Stimulated activated CD4-positive, alpha-beta T cell treated with anti-CD3 and anti-CD28 coated beads, Interleukin-1b, Interleukin-23, amount 100 ng/mL, for 24 hours (primary cell): Measurements from ENCODE around the gene NUMA1.

Source experiments
- DNase-seq, 4 experiments: peaks; one replicate each; pipeline ENCODE4 v3.0.0-alpha.2; 2020; ENCODE audit warnings: low read depth in 4 of 4, low spot score in 1 of 4

The NUMA1 gene

GRCh38 chr11:72080326-72081183, at the start of gene NUMA1, which contains the start of gene LRRC51:
NUMA1 (minus strand) TSS chr11:72080542; CDS start chr11:72035943, 44,599 bp downstream.
LRRC51 (plus strand) TSS chr11:72080850; CDS start chr11:72089084, 8,234 bp downstream.
- peak; percentile 93 to 99 (median 96) for DNase-seq

GRCh38 chr11:72129381-72129780, 49.0 kb upstream of the NUMA1 start:
- DNase-seq = no peak

GRCh38 chr11:72127923-72128322, 47.6 kb upstream of the NUMA1 start:
- no peak for DNase-seq

GRCh38 chr11:72125956-72126355, 45.6 kb upstream of the NUMA1 start:
- no peak for DNase-seq

GRCh38 chr11:72124046-72124445, 43.7 kb upstream of the NUMA1 start:
- DNase-seq = no peak

- no peak for DNase-seq
Measured at GRCh38 chr11:72123117-72123653, 42.8 kb upstream of the NUMA1 start.

- no peak for DNase-seq
Measured at GRCh38 chr11:72122607-72123006, 42.3 kb upstream of the NUMA1 start.

- no peak for DNase-seq
Measured at GRCh38 chr11:72120930-72121329, 40.6 kb upstream of the NUMA1 start.

- no peak for DNase-seq
Measured at GRCh38 chr11:72119198-72119597, 38.9 kb upstream of the NUMA1 start.

- no peak for DNase-seq
Measured at GRCh38 chr11:72116019-72116755, 35.8 kb upstream of the NUMA1 start.

GRCh38 chr11:72114570-72114969, 34.2 kb upstream of the NUMA1 start:
- no peak for DNase-seq

- no peak for DNase-seq
Measured at GRCh38 chr11:72112978-72113808, 32.9 kb upstream of the NUMA1 start.

GRCh38 chr11:72112143-72112977, 32.0 kb upstream of the NUMA1 start, which contains the start of gene ANAPC15:
ANAPC15 (minus strand) TSS chr11:72112695; CDS start chr11:72111276, 1,419 bp downstream.
- peak; percentile 97 to 100 (median 99) for DNase-seq

- no peak for DNase-seq
Measured at GRCh38 chr11:72111300-72112142, 31.2 kb upstream of the NUMA1 start.

- DNase-seq = no peak
Measured at GRCh38 chr11:72105888-72106287, 25.5 kb upstream of the NUMA1 start, which contains the start of gene TOMT. TOMT (plus strand) TSS chr11:72105924; CDS start chr11:72105952, 28 bp downstream.

- DNase-seq = no peak
Measured at GRCh38 chr11:72103754-72104167, 23.4 kb upstream of the NUMA1 start.

GRCh38 chr11:72102946-72103753, 22.8 kb upstream of the NUMA1 start, which contains the start of gene LAMTOR1:
LAMTOR1 (minus strand) TSS chr11:72103297; CDS start chr11:72103224, 73 bp downstream.
- DNase-seq = peak; percentile 90 to 98 (median 98)

GRCh38 chr11:72102631-72102945, 22.2 kb upstream of the NUMA1 start:
- DNase-seq = no peak
